Skin of body (tissue), 2 donors: Measurements from ENCODE around the gene SMAD1. TPM values are rescaled to one million over a fixed set of nuclear protein-coding genes. Genes with fewer than 3 reads are reported as not detected.

ENCODE experiments used
- DNase-seq: peaks from one replicate; lab custom pipeline; 2025; lab: John Stamatoyannopoulos, UW
- total RNA-seq: library from RNA; depleted of rRNA; stranded (reverse); fragments of >200 nt; gene quantifications from one replicate; pipeline ENCODE4 v1.2.3, GENCODE V29; 2014

The SMAD1 gene
- total RNA-seq, result 50.1 TPM

- DNase-seq, result peak; percentile 46
Measured at GRCh38 chr4:145481164-145481941, at the start of gene SMAD1. TSS of gene SMAD1 (plus strand) at chr4:145481853. CDS start at chr4:145514614, 32,761 bp downstream.

GRCh38 chr4:145433684-145434083, 48.0 kb upstream of the SMAD1 start:
- no peak for DNase-seq

GRCh38 chr4:145435646-145436045, 46.0 kb upstream of the SMAD1 start:
- DNase-seq, result no peak

- no peak for DNase-seq
Measured at GRCh38 chr4:145436114-145436513, 45.5 kb upstream of the SMAD1 start.

- DNase-seq, result peak; percentile 8
Measured at GRCh38 chr4:145436796-145437195, 44.9 kb upstream of the SMAD1 start.

- no peak for DNase-seq
Measured at GRCh38 chr4:145437466-145437865, 44.2 kb upstream of the SMAD1 start.

- DNase-seq, result no peak
Measured at GRCh38 chr4:145438298-145438697, 43.4 kb upstream of the SMAD1 start.

- peak; percentile 60 for DNase-seq
Measured at GRCh38 chr4:145440292-145441007, 41.2 kb upstream of the SMAD1 start.

GRCh38 chr4:145446184-145446583, 35.5 kb upstream of the SMAD1 start:
- DNase-seq, result no peak

- no peak for DNase-seq
Measured at GRCh38 chr4:145451895-145452294, 29.8 kb upstream of the SMAD1 start.

GRCh38 chr4:145452447-145453162, 29.0 kb upstream of the SMAD1 start:
- DNase-seq, result no peak

- no peak for DNase-seq
Measured at GRCh38 chr4:145453163-145453520, 28.5 kb upstream of the SMAD1 start.

GRCh38 chr4:145473203-145473602, 8.4 kb upstream of the SMAD1 start:
- DNase-seq, result no peak

- no peak for DNase-seq
Measured at GRCh38 chr4:145480257-145480656, 1.4 kb upstream of the SMAD1 start.

- DNase-seq, result no peak
Measured at GRCh38 chr4:145481942-145482208, 222 bp downstream of the SMAD1 start.

- DNase-seq, result peak; percentile 91
Measured at GRCh38 chr4:145482209-145483037, 770 bp downstream of the SMAD1 start.

GRCh38 chr4:145483514-145483913, 1.9 kb downstream of the SMAD1 start:
- no peak for DNase-seq

GRCh38 chr4:145484225-145484846, 2.7 kb downstream of the SMAD1 start:
- DNase-seq, result no peak

- no peak for DNase-seq
Measured at GRCh38 chr4:145485120-145485519, 3.5 kb downstream of the SMAD1 start.

GRCh38 chr4:145486603-145487002, 5.0 kb downstream of the SMAD1 start:
- no peak for DNase-seq

GRCh38 chr4:145487631-145488030, 6.0 kb downstream of the SMAD1 start:
- no peak for DNase-seq
